SIG-M5 (cell line): Measurements from ENCODE around the gene DNASE2B.
"Not testable (repeated sequence)": the region's sequence is repeated elsewhere in the genome, so short reads cannot be mapped to it uniquely, and the experiment has no call there.

Experiments used
- DNase-seq: peaks from one replicate; lab custom pipeline; 2025; lab: John Stamatoyannopoulos, UW

Gene DNASE2B

GRCh38 chr1:84412316-84412942, 14.1 kb downstream of the DNASE2B start:
- no peak for DNase-seq

DNA sequence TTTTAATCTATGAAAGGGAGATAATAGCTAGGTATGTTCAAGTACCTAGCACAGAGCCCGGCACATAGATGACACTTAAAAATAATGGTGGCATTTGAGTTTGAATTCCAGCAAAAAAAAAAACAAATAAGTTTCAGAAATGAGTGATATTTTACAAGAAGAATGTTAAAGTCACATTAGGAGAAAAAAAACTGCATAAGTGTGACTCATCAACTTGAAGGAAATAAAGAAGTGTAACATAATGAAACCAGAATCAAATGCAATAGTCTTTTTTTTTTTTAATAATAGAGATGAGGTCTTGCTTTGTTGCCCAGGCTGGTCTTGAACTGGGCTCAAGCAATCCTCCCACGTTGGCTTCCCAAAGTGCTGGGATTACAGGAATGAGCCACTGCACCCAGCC, 17.1 kb downstream of the DNASE2B start:
- DNase-seq: no peak

DNA sequence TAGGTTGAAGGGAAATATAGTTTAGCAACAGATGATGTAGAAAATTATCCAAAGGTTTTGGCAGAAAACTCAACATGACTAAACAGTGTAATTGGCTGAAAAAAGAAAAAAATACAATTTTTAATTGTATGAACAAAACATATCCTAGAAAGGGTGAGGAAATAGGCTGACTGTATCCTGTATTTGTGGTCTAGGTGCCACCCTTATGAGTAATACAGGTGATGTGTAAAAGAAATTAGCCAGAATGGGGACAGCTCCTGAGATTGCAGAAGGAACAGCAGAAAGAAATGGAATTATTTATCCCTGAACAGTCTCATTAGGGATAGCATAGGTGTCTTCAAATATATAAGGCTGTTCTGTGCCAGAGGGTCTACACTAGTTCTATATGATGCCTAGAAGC, 24.6 kb downstream of the DNASE2B start:
- DNase-seq: no peak

DNA sequence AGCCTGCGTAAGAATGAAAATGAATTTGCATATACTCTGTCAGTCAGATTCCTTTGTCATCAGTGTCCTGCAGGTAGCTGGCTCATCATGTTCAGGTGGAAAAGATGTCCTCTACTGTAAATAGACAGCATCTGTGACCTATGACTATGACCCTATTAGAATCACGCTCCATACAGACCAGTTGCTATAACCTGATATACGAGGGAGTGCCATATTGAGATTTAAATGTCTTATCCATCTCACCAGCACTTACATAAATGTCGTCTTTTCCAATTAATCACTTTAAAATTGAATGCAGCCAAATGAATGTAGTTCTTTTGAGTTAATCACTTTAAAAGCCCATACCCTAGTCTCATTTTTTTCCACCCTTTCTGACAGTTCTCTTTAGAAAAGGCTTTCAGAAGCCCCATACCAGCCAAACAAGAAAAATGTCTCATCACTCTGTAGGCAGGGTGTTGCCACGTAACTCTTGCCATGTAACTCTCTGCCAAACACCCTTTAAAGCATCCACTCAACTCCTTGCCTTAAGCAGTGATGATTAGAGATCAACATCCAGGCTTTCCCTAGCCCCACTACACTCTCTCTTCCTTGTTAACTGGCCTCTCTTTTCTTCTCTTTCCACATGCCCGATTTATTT, 26.3 kb downstream of the DNASE2B start:
- no peak for DNase-seq

DNA sequence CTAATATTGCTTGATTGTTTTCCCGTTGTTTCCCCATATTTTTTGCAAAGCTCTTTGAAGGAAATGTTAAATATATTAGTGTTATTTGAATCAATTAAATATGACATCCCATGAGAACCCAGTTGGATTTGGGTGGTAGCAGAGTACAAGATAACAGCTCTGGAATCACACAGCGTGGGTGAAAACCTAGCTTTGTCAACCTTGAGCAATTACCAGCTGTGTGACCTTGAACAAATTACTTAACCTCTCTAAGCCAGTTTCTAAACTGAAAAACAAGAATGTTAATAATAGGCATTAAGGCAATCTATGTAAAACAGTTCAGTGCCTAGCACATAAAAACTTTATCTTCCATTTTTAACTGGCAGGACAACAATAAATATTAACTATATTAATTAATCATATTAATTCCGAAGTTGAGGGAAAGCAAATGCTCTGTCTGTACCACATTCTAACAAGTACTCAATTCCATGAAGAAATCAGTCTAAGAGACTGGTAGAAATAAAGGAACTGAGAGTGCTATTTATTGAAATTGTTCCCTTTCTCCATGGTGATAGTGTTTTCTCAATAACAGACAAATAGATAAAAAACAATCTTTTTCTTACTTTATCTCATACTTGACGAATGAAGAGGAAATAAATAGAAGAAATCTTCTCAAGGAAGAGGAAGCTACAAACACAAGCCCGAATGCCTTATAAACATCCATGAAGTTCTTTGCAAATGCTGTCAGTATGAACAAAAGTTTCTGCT, 27.0 kb downstream of the DNASE2B start:
- DNase-seq: no peak

DNA sequence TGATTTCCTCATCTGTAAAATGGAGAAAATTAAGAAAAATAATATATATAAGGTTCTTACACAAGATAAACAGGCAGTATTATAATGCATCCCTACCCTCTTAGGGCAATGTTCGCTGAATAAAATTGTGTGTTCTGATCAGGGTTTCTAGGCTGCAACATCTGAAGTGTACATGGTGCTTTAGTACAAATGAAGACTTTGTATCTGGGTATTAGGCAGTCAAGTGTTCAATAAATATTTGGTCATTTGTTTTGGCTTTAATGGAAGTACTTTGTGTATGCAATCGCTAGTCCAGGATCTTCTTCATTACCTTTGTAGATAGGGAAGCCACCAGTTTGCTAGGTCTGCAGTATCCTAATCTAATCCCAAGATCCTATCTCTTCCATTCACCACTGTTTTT, 28.1 kb downstream of the DNASE2B start:
- no peak for DNase-seq

- DNase-seq: no peak
These were observed 29.2 kb downstream of the DNASE2B start for GRCh38 chr1:84427250-84428188.

- no peak for DNase-seq
These were observed 30.0 kb downstream of the DNASE2B start for GRCh38 chr1:84428235-84428634.

DNA sequence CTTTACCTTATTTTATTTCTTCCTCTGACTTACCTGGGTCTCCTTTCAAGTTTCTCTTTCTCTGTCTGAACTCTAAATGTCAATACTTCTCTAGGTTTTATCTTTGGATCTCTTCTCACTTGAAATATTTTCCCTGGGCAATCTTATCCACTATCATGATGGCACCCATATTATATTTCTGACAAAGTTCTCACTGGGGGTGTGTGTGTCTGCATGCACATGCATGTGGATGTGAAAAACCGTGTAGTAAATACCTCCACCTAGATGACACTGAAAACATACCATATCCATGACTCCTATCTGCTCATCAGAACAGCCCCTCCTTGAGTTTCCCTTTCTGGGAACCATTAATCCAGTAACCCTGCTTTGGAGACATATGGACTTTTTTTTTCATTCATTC, 30.9 kb downstream of the DNASE2B start:
- no peak for DNase-seq

DNA sequence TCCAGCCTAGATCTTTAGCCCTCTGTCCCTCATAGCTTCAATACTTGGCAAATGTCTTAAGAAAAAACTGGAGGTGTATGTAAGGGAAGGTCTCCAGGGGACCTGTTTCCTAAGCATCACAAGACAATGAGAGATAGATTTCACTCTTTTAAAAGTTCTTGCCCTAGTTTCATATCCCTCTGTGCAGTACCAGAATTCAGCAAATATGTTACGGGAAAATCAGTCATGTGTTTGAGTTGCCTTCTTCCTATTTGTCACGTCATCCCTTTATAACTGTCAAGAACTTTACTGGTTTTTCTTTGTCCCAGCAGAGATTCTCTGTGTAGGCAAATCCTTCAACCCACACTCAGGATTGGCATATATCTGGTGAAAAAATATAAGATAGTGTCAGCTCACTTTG, 32.3 kb downstream of the DNASE2B start:
- no peak for DNase-seq

GRCh38 chr1:84433258-84434080, 35.2 kb downstream of the DNASE2B start:
- DNase-seq: no peak

DNA sequence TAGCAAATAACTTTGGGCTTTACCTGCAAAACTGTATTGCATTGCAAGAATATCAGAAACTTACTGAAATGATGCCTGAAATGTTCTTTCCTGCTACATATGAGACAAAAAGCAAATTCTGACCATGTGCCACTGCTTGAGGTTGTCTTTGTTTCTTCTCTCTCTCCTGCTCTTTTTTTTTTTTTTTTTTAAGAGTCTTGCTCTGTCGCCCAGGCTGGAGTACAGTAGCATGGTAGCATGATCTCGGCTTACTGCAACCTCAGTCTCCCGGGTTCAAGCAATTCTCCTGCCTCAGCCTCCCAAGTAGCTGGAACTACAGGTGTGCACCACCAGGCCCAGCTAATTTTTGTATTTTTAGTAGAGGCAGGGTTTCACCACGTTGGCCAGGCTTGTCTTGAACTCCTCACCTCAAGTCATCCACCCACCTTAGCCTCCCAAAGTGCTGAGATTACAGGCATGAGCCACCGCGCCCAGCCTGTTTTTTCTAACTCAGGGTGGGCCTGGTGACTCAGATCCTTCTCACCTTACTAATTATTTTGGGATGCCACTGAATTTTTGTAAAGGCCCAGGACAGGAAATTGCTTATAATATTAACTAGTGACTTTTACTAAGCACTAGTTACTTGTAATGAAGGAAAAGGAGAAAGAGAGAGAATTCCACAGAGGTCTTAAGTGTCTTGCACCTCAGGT, 35.9 kb downstream of the DNASE2B start:
- DNase-seq: no peak

- DNase-seq: no peak
These were observed 36.7 kb downstream of the DNASE2B start for GRCh38 chr1:84434801-84435549.

GRCh38 chr1:84436876-84437655, 38.8 kb downstream of the DNASE2B start:
- DNase-seq: no peak

DNA sequence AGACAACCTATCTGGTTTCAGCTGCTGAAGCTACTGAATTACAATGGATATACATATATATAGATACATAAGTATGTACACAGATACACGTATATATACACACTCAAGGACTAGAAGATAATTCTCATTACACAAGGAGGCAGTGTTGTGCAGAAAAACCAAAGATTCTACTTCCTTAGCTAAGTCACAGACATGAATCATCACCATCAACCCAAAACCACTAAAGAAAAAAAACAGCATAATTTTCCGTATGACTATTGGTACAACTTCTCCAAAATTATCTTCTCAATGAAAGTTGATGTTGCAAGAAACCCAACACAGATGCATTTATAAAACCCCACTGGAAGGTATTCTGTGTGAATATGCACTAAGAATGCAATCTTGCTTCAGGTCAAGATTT, 44.0 kb downstream of the DNASE2B start:
- DNase-seq: peak; percentile 87

GRCh38 chr1:84442747-84443646, 44.7 kb downstream of the DNASE2B start:
- DNase-seq: not testable (repeated sequence)

- not testable (repeated sequence) for DNase-seq
These were observed 50.4 kb downstream of the DNASE2B start for GRCh38 chr1:84448704-84449103.

DNA sequence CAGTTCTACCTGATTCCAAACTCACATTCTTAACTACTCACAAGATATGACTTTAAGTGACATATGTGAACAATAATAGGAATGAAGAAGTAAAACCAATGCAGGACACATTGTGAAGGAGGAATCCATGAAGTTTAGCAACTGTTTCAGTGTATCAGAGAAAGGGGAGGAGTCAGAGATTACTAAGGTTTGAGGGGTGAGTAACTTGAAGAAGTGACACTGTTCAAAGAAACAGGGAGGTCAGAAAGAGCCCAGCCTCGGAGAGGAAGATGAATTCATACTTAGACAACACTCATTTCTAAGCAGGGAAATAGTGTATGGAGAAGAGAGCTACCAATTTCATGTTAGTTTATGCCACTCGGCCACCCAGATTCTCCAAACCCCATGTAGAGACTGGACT, 52.6 kb downstream of the DNASE2B start:
- DNase-seq: peak; percentile 36
